GM12872 (cell line): ENCODE measurements around the gene MDH1.

Source experiments
- CTCF ChIP-seq: IDR thresholded peaks from 3 replicates; pipeline ENCODE4 v1.5.1; 2011; ENCODE audit warnings: low read depth, mild to moderate bottlenecking, low read length, moderate library complexity; ENCODE audit not compliant: insufficient read depth

Gene MDH1

GRCh38 chr2:63651861-63652651 is 63.3 kb downstream of the MDH1 start:
- TF ChIP-seq CTCF = no peak

- no peak for TF ChIP-seq CTCF
These were observed 63.9 kb downstream of the MDH1 start for GRCh38 chr2:63652652-63652985.

- no peak for TF ChIP-seq CTCF
These were observed 66.2 kb downstream of the MDH1 start for GRCh38 chr2:63654959-63655358.
